Measurements from ENCODE around the gene IL12B.

- TF ChIP-seq GATA2 (IDR thresholded peaks at IDR 0.05; ENCODE audit: low read depth, low read length) (no peak), GATA3 (IDR thresholded peaks at IDR 0.05; ENCODE audit: low read depth, low read length) (no peak)
Measured at GRCh38 chr5:159274676-159275075, 55.6 kb downstream of the IL12B start.
